Measurements from ENCODE around the gene ERO1B.

- TF ChIP-seq POLR2AphosphoS5 (IDR thresholded peaks at IDR 0.05; ENCODE audit: low read depth, low read length) (no peak), SIN3A (IDR thresholded peaks at IDR 0.05; ENCODE audit: borderline replicate concordance, insufficient read depth, low read length) (no peak), TAF1 (IDR thresholded peaks at IDR 0.05; ENCODE audit: borderline replicate concordance, insufficient read depth, low read length) (no peak)
- TF ChIP-seq, protein P1, sequence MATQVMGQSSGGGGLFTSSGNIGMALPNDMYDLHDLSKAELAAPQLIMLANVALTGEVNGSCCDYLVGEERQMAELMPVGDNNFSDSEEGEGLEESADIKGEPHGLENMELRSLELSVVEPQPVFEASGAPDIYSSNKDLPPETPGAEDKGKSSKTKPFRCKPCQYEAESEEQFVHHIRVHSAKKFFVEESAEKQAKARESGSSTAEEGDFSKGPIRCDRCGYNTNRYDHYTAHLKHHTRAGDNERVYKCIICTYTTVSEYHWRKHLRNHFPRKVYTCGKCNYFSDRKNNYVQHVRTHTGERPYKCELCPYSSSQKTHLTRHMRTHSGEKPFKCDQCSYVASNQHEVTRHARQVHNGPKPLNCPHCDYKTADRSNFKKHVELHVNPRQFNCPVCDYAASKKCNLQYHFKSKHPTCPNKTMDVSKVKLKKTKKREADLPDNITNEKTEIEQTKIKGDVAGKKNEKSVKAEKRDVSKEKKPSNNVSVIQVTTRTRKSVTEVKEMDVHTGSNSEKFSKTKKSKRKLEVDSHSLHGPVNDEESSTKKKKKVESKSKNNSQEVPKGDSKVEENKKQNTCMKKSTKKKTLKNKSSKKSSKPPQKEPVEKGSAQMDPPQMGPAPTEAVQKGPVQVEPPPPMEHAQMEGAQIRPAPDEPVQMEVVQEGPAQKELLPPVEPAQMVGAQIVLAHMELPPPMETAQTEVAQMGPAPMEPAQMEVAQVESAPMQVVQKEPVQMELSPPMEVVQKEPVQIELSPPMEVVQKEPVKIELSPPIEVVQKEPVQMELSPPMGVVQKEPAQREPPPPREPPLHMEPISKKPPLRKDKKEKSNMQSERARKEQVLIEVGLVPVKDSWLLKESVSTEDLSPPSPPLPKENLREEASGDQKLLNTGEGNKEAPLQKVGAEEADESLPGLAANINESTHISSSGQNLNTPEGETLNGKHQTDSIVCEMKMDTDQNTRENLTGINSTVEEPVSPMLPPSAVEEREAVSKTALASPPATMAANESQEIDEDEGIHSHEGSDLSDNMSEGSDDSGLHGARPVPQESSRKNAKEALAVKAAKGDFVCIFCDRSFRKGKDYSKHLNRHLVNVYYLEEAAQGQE (IDR thresholded peaks at IDR 0.05; ENCODE audit: insufficient read depth in 1 of 2, low read depth in 2 of 2, low read length in 2 of 2) = no peak
These were observed 42.2 kb upstream of the ERO1B start for GRCh38 chr1:236323819-236324411.

Measured in PFSK-1 (cell line).